CD4-positive, alpha-beta T cell treated with Interleukin-15 for 4 hours (primary cell): ENCODE data around the gene IGSF21.

Experiments
- DNase-seq: peaks from one replicate; pipeline ENCODE4 v3.0.0-alpha.2; 2020; ENCODE audit warnings: low spot score

The IGSF21 gene

GRCh38 chr1:18263547-18264120, 156.0 kb downstream of the IGSF21 start:
- no peak for DNase-seq

DNA sequence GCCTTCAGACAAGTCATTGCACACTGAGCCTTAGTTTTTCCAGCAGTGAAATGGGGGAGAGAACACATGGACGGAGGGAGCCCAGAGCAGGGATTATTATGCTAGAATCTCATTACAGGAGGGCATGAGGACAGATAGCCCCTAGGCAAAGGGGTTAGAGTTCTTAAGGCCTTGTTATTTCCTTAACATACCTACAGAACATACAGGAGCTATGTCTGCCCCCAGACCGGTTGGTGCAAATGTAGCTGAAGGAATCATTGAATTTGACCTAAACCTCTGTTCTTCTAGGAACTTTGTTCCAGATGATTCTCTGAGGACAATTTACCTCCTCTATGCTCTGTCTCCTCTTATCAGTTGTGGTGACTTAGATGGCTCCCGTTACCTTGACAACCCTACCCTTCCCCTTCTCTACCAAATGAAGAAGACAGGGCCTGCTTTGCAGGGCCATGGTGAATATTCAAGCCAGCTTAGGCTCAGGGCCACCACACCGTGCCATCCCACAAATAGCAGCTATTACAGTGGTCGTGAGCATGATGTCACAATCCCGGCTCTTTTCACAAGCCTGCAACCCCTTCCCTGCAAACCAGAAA, 156.9 kb downstream of the IGSF21 start:
- no peak for DNase-seq

- DNase-seq, result no peak
These were observed 158.0 kb downstream of the IGSF21 start for GRCh38 chr1:18265641-18266040.

GRCh38 chr1:18266391-18266790, 158.8 kb downstream of the IGSF21 start:
- DNase-seq, result no peak

DNA sequence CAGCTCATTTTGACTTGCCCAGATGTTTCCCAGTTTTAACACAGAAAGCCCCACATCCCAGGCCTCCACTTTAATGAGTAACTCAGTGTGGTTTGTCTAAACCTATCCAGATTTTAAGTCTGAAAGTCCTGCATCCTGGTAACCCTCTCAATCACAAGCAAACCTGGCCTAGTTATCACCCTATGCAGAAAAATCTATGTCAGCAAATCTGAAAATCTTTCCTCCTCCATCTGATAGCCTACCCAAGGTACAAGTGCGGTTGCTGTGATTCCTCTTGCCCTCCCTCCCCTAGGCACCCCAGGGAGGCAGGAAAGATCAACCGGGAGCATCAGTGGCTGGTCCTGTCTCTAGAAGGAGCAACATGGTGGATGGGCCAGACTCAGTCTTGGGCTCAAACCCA, 163.7 kb downstream of the IGSF21 start:
- no peak for DNase-seq

GRCh38 chr1:18278946-18279345, 171.3 kb downstream of the IGSF21 start:
- DNase-seq, result no peak

DNA sequence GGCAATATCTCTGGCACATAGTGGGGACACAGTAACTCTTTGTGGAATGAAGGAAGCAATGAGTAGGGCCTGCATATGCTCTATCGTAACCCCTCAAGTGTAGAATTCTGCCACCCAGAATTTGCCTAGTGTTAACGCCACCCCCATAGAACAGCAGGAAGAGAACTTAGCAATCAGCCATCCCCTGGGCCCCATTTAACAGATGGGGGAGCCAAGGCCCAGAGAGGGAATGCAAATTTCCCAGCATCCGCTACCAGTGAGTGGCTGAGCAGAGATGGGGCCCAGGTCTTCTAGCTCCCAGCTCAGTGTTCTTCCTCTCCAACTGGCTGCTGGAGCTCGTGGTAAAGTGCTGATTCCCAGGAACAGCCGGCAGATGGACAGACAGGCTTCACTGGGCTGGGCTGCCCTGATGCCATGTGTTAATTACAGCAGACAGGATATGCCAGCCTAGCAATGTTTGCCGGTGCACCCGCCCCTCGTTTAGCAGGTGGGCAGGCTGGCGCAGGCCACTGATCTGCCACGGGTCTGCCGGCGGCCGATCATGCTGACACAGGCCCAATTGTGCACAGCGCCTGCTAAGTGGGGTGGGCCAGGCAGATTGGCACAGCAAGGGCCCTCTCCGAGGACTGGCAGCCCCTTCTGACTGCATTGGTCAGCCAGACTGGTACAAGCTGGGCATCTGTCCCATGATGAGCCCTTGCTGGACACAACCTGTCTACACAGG, 171.9 kb downstream of the IGSF21 start:
- no peak for DNase-seq

- DNase-seq, result no peak
These were observed 173.4 kb downstream of the IGSF21 start for GRCh38 chr1:18280956-18281355.

DNA sequence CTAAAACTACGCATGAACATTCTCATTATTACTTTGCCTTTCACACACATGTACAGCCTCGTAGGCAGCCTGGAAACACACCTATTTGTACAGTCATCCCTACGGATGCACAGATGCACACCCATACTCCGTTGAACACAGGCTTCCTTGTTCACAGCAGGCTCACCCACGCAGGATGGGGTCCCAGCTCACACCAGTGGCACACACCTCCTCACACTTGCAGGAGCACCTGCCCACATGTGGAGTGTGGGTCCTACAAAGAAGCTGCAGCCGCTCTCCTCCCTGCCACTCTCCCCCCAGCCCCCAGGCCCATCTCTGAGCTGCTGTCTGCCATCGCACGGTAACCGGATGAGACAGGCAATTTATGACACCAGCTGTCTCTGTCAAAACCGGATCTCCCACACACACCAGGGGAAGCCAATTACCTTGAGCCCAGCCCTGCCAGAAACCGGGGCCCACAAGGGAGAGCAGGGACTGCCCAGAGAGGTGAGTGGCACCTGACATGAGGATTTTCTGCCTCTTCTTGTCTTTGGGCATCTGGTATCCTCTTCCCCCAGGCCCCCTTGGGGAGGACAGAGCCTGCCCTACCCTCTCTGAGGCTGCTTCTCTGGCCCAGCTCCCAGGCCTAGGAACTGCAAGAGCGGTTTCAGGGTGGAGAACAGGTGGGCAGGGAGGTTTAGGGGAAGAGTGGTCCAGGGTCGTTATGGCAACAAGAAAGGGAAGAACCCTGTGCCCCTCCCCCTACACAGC, 175.4 kb downstream of the IGSF21 start:
- DNase-seq, result no peak

DNA sequence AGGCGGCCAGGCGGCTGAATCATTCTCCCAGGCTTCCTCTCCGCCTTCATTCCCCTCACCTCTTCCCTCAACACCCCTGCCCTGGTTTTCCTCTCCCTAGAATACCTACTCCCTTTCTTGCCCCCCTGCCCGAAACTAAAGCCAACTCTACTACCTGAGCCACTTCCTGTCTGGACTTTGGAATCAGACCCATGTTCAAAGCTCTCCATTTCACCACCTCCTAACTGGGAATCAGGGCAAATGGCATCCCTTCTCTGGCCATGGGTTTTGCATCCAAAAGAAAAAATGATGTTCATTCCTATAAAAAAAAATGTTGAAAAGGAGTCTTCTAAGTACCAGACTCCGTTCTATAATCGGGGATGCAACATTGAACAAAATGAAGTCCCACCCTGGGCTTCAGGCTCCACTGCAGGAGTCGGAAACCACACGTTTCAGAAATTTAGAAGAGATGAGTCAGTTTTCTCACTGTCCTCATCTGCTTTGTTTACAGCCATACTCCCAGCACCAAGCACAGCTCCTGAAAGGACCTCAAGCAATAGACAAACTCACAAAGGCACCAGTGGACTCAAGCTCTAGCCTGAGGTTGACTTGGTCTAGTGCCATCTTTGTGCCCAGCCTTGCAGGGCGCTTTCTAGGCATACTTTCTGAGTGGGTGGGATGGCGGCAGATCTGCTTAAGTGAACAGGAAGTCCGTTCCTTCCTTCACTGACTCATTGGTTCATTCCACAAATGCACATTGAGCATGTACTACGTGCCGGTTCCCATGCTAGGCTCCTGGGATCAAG, 176.2 kb downstream of the IGSF21 start:
- DNase-seq, result no peak

GRCh38 chr1:18284805-18285537, 177.4 kb downstream of the IGSF21 start:
- DNase-seq, result no peak

DNA sequence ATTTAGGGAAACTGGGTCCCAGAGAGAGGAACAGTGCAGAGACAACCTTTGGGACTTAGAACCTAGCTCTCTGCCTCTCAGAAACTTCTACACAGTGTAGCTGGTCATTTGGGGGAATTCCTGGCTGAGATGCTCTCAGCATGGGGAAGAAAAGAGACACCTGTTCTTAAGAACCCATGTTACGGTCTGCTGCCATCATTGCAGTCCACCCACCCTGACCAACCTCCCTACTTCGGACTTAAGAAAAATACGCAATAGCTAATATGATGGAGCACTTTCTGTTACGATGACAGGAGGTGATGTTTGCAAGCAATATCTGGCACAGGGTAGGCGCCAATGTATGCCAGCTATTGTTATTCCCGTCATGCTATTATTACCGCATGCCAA, 177.9 kb downstream of the IGSF21 start:
- no peak for DNase-seq

DNA sequence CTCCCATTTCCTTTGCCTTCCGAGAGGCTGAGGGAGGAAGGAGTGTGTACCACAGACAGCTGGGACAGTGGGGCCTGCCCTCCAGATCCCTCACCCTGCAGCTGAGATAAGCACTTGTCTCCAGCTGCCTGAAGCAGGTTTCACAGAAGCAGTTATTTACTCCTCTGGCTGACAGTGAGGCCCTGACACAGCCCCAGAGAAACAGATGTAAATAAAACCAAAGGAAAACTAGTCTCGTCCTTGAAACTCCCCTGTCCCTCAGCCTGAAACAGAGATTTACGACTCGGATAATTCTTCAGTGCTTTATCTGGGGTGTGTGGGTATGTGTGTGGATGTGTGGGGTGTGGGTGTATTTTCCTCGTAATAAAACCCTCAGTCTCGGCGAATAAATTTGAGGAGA, 181.1 kb downstream of the IGSF21 start:
- no peak for DNase-seq

- DNase-seq, result no peak
These were observed 182.0 kb downstream of the IGSF21 start for GRCh38 chr1:18289597-18289996.

DNA sequence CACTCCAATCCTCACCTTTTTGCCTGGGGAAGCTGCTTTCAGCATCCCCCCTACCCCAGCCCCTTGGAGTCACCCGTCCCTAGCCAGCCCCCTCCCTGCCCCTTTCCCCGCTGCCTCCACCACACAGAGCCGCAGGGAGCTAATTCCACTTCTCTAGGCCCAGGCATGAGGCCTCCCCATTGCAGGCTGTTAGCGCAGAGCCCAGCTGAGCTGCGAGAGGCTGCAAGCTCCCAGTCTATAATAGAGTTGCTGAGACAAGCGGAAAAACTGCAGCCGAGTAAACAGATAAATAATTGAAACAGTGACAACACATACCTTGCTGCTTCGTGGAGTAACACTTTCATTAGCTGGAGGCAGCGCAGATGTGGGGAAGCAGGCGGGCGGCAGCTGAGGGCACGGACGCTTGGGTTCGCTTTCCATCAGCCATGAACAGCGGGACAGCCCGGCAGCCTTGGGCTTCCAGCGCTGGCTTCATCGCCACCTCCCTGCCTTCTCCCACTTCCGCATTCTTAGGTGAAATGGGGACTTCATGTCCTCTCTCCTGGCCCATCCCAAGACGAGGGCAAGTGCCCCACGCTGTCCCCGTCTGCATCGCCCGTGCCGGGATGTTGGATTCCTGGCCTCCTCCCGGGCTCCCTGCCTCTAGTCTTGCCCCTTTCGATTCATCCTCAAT, 183.3 kb downstream of the IGSF21 start:
- DNase-seq, result no peak

DNA sequence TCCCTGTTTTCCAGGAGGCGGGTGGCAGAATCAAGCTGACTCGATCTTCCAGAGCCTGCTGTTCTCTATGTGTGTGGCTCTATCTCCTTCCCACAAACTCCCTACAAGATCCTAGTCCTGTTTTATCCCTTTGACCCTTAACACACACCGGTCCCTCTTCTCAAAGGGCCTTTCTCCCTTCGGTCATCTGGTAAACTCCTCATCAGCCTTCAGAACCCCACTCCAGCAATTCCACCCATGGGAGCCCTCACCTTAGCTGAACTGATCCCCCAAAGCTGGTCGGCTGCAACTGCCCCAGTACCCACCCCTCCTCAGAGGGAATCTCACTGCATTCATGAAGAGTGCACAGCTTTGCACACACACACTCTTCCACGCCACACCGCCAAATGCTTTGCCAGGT, 184.9 kb downstream of the IGSF21 start:
- no peak for DNase-seq

DNA sequence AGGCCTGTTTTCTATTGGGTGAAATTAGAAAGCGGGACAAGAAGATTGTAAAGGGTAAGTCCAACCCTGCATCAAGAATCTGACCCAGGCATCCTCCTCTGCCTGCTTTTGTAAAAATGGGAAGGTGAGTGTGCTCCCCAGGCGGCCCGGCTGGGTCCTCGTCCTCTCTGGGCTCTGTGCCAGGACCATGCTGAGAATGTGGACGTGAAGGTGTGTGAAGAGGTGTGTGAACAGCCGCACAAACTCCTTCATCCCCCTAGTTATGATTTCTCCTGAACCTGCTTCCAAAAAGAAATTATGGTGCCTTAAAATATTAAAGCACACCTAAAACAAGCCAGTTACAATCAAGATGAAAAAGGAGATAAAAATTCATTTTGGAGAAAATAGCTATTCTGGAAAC, 185.7 kb downstream of the IGSF21 start:
- DNase-seq, result no peak

DNA sequence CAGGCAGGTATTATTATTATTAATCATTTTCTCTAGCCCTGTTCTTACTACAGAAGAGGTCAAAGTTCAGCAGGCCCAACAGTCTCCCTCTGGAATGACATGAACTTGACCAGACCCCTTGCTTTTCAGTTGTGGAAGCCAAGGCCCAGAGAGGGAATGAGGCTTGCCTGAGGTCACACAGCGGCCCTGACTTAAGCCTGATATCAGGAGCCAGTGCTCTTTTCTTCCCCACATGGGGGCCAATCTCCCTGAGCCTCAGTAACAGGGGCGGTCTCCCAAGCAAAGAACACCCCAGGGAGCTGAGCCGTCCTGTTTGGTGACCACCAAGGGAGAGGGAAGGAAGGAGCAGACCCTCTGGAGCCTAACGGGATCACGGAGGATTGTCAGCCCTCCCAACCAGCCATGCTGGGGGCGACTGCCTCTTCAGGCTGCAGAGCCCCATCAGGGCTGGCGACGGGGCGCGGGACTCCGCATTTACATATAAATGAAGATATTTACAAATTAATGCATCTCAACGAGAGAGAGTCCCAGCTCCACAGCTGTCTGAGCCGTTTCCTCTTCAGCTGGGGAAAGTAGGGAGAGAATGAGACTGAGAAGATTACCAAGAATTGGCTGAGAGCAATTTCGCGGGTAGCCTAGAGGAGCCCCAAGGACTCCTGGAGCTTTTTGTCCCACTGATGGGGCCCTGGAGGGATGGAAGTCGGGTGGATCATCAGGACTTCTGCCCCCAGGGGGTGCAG, 187.0 kb downstream of the IGSF21 start:
- no peak for DNase-seq

- no peak for DNase-seq
These were observed 190.5 kb downstream of the IGSF21 start for GRCh38 chr1:18297896-18298648.
